ENCODE data around the gene FUBP1.
"Not testable (repeated sequence)": the region's sequence is repeated elsewhere in the genome, so short reads cannot be mapped to it uniquely, and the experiment has no call there.

The FUBP1 gene

DNA sequence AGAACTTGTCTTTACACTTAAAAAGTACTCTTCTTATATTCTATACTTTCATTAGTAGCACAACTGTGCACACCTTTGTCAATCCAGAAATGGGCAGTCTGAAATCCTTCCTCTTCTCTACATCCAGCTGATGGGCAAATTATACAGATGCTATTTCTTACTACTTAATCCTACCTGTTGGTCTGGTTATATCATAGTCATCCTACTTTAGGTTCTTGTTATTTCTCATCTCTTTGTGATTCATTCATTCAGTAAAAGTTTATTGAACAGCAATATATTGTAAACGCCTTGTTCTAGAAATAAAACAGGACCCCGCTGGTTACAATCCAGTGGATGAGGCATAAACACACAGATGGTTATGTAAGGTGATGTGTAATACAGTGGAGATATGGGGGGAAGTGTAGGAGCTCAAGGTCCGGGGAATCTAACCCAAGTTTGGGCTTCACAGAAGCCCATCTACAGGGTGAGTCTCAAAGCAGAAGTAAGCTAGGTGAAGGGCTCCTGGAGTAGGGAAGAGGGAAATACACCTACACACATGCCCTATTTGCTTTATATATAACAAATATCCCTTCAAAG, 11.8 kb upstream of the FUBP1 start:
- Histone ChIP-seq H3K4me1 (ENCODE audit: control insufficient read depth, insufficient read depth, low read length) (no peaks in the 10 kb centered on the region), H3K27ac (ENCODE audit: insufficient read depth, low read depth, low read length, poor library complexity, severe bottlenecking) (no peak overlapping the region), H3K9me3 (ENCODE audit: control insufficient read depth, low read length) (no peaks in the 10 kb centered on the region), H3K27me3 (ENCODE audit: control insufficient read depth, insufficient read depth, low read length, poor library complexity, severe bottlenecking) (no peaks in the 10 kb centered on the region), H3K36me3 (ENCODE audit: control insufficient read depth, insufficient read depth, low read length) (peaks cover 6% of the 10 kb centered on the region), H3K4me3 (ENCODE audit: insufficient read depth, low read depth, low read length) (no peak overlapping the region)
- 98% methylated on average over 3 of the region's 3 CpGs for WGBS, 2 experiments

DNA sequence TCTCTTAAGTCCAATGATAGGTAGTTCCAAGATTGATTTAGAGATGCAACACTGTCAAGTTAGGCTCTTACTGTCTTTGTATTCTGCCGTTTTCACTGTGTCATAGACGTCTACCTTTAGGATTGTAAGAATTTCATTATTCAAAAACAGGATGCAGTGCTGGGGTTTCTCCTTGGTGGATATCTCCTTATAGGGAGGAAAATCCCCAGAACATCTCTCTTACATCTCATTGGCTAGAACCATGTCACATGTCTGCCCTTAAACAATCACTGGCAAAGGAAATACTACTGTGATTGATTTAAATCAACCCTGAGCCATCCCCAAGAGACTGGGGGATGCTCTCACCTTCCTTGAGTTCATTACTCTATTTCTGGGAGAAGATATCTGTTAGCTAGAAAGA, 10.9 kb upstream of the FUBP1 start:
- Histone ChIP-seq H3K27ac (ENCODE audit: insufficient read depth, low read depth, low read length, poor library complexity, severe bottlenecking) (no peak overlapping the region), H3K36me3 (ENCODE audit: control insufficient read depth, insufficient read depth, low read length) (no peaks in the 10 kb centered on the region), H3K4me3 (ENCODE audit: insufficient read depth, low read depth, low read length) (no peak overlapping the region), H3K9me3 (ENCODE audit: control insufficient read depth, low read length) (no peaks in the 10 kb centered on the region), H3K27me3 (ENCODE audit: control insufficient read depth, insufficient read depth, low read length, poor library complexity, severe bottlenecking) (no peaks in the 10 kb centered on the region), H3K4me1 (ENCODE audit: control insufficient read depth, insufficient read depth, low read length) (no peaks in the 10 kb centered on the region)
- 88 to 97% methylated on average over 2 of the region's 2 CpGs for WGBS, 2 experiments

DNA sequence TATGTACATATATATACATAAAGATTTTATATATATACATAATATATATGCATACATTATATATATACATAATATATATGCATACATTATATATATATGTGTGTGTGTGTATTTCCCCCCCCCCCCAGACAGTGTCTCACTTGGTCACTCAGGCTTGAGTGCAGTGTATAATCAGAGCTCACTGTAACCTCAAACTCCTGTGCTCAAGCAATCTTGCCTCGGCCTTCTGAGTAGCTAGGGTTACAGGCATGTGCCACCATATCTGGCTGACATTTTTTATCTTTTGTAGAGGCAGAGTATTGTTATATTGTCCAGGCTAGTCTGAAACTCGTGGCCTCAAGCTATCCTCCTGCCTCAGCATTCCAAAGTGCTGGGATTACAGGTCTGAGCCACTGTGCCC, 9.0 kb upstream of the FUBP1 start:
- H3K4me3 ChIP-seq (ENCODE audit: insufficient read depth, low read depth, low read length) = no peak overlapping the region
- no peaks in the 10 kb centered on the region for H3K9me3 ChIP-seq (ENCODE audit: control insufficient read depth, low read length)
- no peaks in the 10 kb centered on the region for H3K4me1 ChIP-seq (ENCODE audit: control insufficient read depth, insufficient read depth, low read length)
- H3K36me3 ChIP-seq (ENCODE audit: control insufficient read depth, insufficient read depth, low read length) = no peaks in the 10 kb centered on the region
- WGBS, 2 experiments = 87 to 93% methylated on average over 2 of the region's 2 CpGs
- no peak overlapping the region for H3K27ac ChIP-seq (ENCODE audit: insufficient read depth, low read depth, low read length, poor library complexity, severe bottlenecking)
- no peaks in the 10 kb centered on the region for H3K27me3 ChIP-seq (ENCODE audit: control insufficient read depth, insufficient read depth, low read length, poor library complexity, severe bottlenecking)

DNA sequence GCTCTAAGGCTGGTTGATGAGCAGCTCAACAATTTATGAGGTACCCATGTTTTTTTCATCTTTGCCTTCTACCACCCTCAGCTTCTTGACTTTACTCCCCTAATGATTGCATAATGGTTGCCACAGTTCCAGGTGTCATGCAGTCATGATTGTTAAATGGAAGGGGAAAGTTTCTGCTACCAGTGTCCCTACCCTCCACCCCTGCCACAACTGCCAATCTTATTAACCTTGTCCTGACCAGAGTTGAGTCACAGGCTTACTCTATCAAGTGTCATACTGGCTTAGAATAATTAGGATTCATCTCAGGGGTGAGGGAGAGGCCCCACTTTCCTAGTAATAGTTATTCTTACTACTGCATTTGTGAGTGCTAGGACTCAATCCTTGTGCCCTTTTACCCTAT, 7.9 kb upstream of the FUBP1 start:
- H3K36me3 ChIP-seq (ENCODE audit: control insufficient read depth, insufficient read depth, low read length) = no peaks in the 10 kb centered on the region
- H3K9me3 ChIP-seq (ENCODE audit: control insufficient read depth, low read length) = no peaks in the 10 kb centered on the region

DNA sequence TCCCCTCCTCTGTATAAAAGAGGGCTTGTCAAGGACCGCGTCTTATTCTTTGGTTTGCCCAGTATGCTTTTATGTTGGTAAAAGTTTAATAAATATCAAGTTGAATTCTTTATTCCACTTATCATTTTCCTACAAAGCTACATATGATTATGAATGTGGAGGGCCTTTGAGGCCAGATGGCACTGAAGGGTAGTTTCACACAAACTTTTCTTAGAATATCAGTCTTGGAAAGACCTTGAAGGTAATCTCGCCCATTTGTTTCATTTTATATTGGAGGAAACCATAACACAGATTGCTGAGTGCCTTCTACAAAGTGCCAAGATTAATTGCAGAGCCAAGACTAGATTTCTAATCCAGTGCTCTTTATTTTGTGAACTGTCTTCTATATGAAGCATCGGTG, 5.8 kb upstream of the FUBP1 start:
- Histone ChIP-seq H3K27ac (ENCODE audit: insufficient read depth, low read depth, low read length, poor library complexity, severe bottlenecking) (no peak overlapping the region), H3K9me3 (ENCODE audit: control insufficient read depth, low read length) (no peaks in the 10 kb centered on the region), H3K27me3 (ENCODE audit: control insufficient read depth, insufficient read depth, low read length, poor library complexity, severe bottlenecking) (no peaks in the 10 kb centered on the region), H3K4me1 (ENCODE audit: control insufficient read depth, insufficient read depth, low read length) (peaks cover 11% of the 10 kb centered on the region), H3K4me3 (ENCODE audit: insufficient read depth, low read depth, low read length) (no peak overlapping the region), H3K36me3 (ENCODE audit: control insufficient read depth, insufficient read depth, low read length) (no peaks in the 10 kb centered on the region)
- 97 to 100% methylated on average over 1 to 2 of the region's 4 CpGs for WGBS, 2 experiments

More for the DNA sequence above, 7.9 kb upstream of the FUBP1 start:
- Histone ChIP-seq H3K27ac (ENCODE audit: insufficient read depth, low read depth, low read length, poor library complexity, severe bottlenecking) (no peak overlapping the region), H3K27me3 (ENCODE audit: control insufficient read depth, insufficient read depth, low read length, poor library complexity, severe bottlenecking) (no peaks in the 10 kb centered on the region), H3K4me1 (ENCODE audit: control insufficient read depth, insufficient read depth, low read length) (peaks cover 4% of the 10 kb centered on the region), H3K4me3 (ENCODE audit: insufficient read depth, low read depth, low read length) (no peak overlapping the region)

DNA sequence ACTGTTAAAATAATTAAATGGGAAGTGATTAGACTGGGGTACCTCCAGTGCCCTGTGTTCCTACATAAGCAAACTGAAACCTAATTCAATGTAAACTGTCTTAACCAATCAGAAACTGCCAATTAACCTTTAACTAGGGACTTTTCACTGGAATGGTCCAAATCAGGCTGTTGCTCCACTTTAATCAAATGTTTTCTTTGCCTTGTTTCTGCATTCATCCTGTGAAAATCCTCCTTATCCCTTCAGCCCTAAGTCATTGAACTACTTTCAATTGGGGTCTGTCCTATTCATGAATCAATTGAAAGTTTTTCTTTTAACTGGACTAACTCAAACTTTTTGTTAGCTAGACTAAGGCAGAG, 5.1 kb upstream of the FUBP1 start:
- H3K9me3 ChIP-seq (ENCODE audit: control insufficient read depth, low read length) = no peaks in the 10 kb centered on the region
- no peaks in the 10 kb centered on the region for H3K27me3 ChIP-seq (ENCODE audit: control insufficient read depth, insufficient read depth, low read length, poor library complexity, severe bottlenecking)
- no peaks in the 10 kb centered on the region for H3K36me3 ChIP-seq (ENCODE audit: control insufficient read depth, insufficient read depth, low read length)
- no peak overlapping the region for H3K27ac ChIP-seq (ENCODE audit: insufficient read depth, low read depth, low read length, poor library complexity, severe bottlenecking)
- no peak overlapping the region for H3K4me3 ChIP-seq (ENCODE audit: insufficient read depth, low read depth, low read length)
- H3K4me1 ChIP-seq (ENCODE audit: control insufficient read depth, insufficient read depth, low read length) = peaks cover 11% of the 10 kb centered on the region

DNA sequence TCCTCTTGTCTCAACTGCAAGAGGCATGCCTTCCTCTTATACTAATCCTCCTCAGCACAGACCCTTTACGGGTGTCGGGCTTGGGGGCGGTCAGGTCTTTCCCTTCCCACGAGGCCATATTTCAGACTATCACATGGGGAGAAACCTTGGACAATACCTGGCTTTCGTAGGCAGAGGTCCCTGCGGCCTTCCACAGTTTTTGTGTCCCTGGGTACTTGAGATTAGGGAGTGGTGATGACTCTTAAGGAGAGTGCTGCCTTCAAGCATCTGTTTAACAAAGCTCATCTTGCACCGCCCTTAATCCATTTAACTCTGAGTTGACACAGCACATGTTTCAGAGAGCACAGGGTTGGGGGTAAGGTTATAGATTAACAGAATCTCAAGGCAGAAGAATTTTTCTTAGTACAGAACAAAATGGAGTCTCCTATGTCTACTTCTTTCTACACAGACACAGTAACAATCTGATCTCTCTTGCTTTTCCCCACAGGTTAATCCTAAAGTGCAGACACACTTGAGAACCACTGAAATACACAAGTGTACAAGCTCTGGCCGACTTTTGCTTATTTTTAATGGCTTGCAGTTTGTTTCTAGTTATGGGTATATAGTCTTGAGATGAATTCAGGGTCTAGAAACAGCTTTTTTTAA, 4.6 kb upstream of the FUBP1 start:
- H3K4me3 ChIP-seq (ENCODE audit: insufficient read depth, low read depth, low read length); H3K27ac ChIP-seq (ENCODE audit: insufficient read depth, low read depth, low read length, poor library complexity, severe bottlenecking); H3K27me3 ChIP-seq (ENCODE audit: control insufficient read depth, insufficient read depth, low read length, poor library complexity, severe bottlenecking); H3K9me3 ChIP-seq (ENCODE audit: control insufficient read depth, low read length); H3K36me3 ChIP-seq (ENCODE audit: control insufficient read depth, insufficient read depth, low read length): not testable (repeated sequence)
- 71 to 86% methylated on average over 7 of the region's 8 CpGs for WGBS, 2 experiments
- H3K4me1 ChIP-seq (ENCODE audit: control insufficient read depth, insufficient read depth, low read length) = peaks cover 11% of the 10 kb centered on the region

DNA sequence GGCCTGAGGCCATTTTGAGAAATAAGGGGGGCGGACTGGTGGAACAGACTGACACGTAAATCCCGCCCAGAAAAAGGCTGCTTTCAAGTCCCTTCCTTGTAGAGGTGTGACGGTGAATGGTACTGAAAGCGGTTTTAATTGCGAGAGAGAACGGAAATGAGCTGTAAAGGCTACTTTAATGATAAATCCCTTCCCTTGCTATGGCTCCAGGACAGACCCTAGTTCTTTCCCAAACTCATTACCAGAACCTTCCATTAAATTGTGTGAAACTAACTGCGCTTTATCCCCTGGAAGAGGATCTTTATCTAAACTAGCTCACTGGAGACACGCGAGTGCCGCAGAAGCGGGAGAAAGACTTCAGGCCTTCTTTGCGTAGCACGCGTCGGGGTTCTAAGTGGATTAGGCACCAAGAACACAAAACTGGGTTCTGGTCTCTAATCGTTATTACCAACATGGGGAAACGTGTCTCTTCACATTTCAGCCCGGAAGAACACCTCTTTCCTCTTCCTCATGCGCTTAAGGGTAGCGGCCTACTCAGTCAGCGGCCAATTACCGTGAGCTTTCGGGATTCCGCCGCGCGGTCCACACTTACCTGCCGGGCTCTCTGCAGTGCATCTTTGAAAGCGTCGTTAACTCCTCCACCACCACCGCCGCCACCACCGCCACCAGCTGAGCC, 441 bp downstream of the FUBP1 start:
- peak overlapping the region; percentile 92 for H3K4me3 ChIP-seq (ENCODE audit: insufficient read depth, low read depth, low read length)

DNA sequence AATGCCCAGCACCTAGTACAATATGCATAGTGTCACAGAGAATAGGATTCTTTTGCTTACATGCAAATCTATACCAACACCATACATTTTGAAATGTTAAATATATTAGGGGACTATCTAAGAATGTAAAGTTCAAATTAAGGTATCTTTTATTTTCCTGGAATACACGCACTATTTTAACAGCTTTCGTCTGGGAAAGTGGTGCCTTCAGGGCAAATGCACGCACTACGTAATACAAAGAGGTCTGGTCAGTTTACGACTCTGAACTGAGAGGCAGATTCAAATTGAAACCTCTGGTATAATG, 931 bp downstream of the FUBP1 start:
- peak overlapping the region; percentile 92 for H3K4me3 ChIP-seq (ENCODE audit: insufficient read depth, low read depth, low read length)
- 0% methylated on average over 5 of the region's 5 CpGs for WGBS, 2 experiments
- H3K36me3 ChIP-seq (ENCODE audit: control insufficient read depth, insufficient read depth, low read length) = peaks cover 6% of the 10 kb centered on the region
- H3K4me1 ChIP-seq (ENCODE audit: control insufficient read depth, insufficient read depth, low read length) = peaks cover 11% of the 10 kb centered on the region
- peak overlapping the region; percentile 97 for H3K27ac ChIP-seq (ENCODE audit: insufficient read depth, low read depth, low read length, poor library complexity, severe bottlenecking)
- no peaks in the 10 kb centered on the region for H3K9me3 ChIP-seq (ENCODE audit: control insufficient read depth, low read length)
- H3K27me3 ChIP-seq (ENCODE audit: control insufficient read depth, insufficient read depth, low read length, poor library complexity, severe bottlenecking) = no peaks in the 10 kb centered on the region

More for the DNA sequence above, 441 bp downstream of the FUBP1 start:
- H3K36me3 ChIP-seq (ENCODE audit: control insufficient read depth, insufficient read depth, low read length) = peaks cover 6% of the 10 kb centered on the region
- peak overlapping the region; percentile 97 for H3K27ac ChIP-seq (ENCODE audit: insufficient read depth, low read depth, low read length, poor library complexity, severe bottlenecking)
- peaks cover 11% of the 10 kb centered on the region for H3K4me1 ChIP-seq (ENCODE audit: control insufficient read depth, insufficient read depth, low read length)
- 0% methylated on average over 33 to 34 of the region's 34 CpGs for WGBS, 2 experiments
- no peaks in the 10 kb centered on the region for H3K9me3 ChIP-seq (ENCODE audit: control insufficient read depth, low read length)
- H3K27me3 ChIP-seq (ENCODE audit: control insufficient read depth, insufficient read depth, low read length, poor library complexity, severe bottlenecking) = no peaks in the 10 kb centered on the region

DNA sequence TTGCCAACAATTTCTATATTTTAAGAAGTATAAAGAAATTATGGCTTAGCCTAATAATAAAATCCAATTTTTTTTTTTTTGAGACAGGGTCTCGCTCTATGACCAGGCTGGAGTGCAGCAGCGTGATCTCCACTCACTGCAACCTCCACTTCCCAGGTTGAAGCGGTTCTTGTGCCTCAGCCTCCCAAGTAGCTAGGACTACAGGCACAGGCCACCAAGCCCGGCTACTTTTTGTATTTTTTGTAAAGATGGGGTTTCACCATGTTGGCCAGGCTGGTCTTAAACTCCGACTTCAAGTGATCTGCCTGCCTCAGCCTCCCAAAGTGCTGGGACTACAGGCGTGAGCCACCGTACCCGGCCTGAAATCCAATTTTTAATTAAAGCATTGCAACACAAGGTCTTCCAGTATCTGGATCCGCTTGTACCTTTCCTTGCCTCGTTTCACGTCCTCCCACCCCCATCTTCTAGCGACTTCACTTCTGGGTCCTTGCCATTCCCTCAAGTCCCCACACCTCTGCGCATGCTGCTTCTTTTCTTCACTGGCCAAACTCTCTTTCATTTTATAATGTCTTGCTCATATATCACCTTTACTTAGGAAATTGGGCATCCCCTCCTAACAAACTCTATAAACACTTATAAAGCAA, 2.3 kb downstream of the FUBP1 start:
- H3K27ac ChIP-seq (ENCODE audit: insufficient read depth, low read depth, low read length, poor library complexity, severe bottlenecking) = no peak overlapping the region
- no peaks in the 10 kb centered on the region for H3K27me3 ChIP-seq (ENCODE audit: control insufficient read depth, insufficient read depth, low read length, poor library complexity, severe bottlenecking)
- H3K4me1 ChIP-seq (ENCODE audit: control insufficient read depth, insufficient read depth, low read length) = peaks cover 5% of the 10 kb centered on the region
- WGBS, 2 experiments = 61 to 66% methylated on average over 13 of the region's 13 CpGs
- peak overlapping the region; percentile 92 for H3K4me3 ChIP-seq (ENCODE audit: insufficient read depth, low read depth, low read length)
- H3K36me3 ChIP-seq (ENCODE audit: control insufficient read depth, insufficient read depth, low read length) = peaks cover 6% of the 10 kb centered on the region
- no peaks in the 10 kb centered on the region for H3K9me3 ChIP-seq (ENCODE audit: control insufficient read depth, low read length)
